Osteocyte (in vitro differentiated cells): Measurements from ENCODE around the gene RNF123. TPM values are rescaled to one million over a fixed set of nuclear protein-coding genes. Genes with fewer than 3 reads are reported as not detected.
A peak's percentile ranks its signal among the peaks of the same experiment; 100 is the strongest.

ENCODE experiments used
- DNase-seq: peaks from one replicate; pipeline ENCODE4 v3.0.0; 2021; ENCODE audit warnings: mixed read lengths; ENCODE audit not compliant: unreplicated experiment; ENCODE audit errors: extremely low spot score
- H3K27ac Mint-ChIP-seq: one replicate; pipeline ENCODE4 v1.8.0; 2021; ENCODE audit warnings: mild to moderate bottlenecking, mixed read lengths; ENCODE audit not compliant: unreplicated experiment
- H3K27me3 Mint-ChIP-seq: one replicate; pipeline ENCODE4 v1.8.0; 2021; ENCODE audit warnings: mixed read lengths; ENCODE audit not compliant: unreplicated experiment
- H3K36me3 Mint-ChIP-seq: one replicate; pipeline ENCODE4 v1.8.0; 2021; ENCODE audit warnings: mixed read lengths; ENCODE audit not compliant: unreplicated experiment
- H3K4me1 Mint-ChIP-seq: one replicate; pipeline ENCODE4 v1.8.0; 2021; ENCODE audit warnings: mixed read lengths; ENCODE audit not compliant: unreplicated experiment
- H3K4me3 Mint-ChIP-seq: one replicate; pipeline ENCODE4 v1.8.0; 2021; ENCODE audit warnings: mild to moderate bottlenecking, moderate library complexity, mixed read lengths; ENCODE audit not compliant: unreplicated experiment
- H3K9me3 Mint-ChIP-seq: one replicate; pipeline ENCODE4 v1.8.0; 2021; ENCODE audit warnings: mixed read lengths; ENCODE audit not compliant: unreplicated experiment
- total RNA-seq: library from RNA; stranded (reverse); gene quantifications from 2 replicates; pipeline ENCODE4 v1.2.1, GENCODE V29; 2021
- TF ChIP-seq, protein P1 (sequence below): fragments of 200-600 bp; sonication (generic); IDR thresholded peaks from 2 replicates; pipeline ENCODE4 v1.5.0; 2021; ENCODE audit warnings: antibody characterized with exemption, mild to moderate bottlenecking, moderate library complexity

The RNF123 gene
- total RNA-seq, 1 donor from 2014 or later = 61.0 TPM

DNA sequence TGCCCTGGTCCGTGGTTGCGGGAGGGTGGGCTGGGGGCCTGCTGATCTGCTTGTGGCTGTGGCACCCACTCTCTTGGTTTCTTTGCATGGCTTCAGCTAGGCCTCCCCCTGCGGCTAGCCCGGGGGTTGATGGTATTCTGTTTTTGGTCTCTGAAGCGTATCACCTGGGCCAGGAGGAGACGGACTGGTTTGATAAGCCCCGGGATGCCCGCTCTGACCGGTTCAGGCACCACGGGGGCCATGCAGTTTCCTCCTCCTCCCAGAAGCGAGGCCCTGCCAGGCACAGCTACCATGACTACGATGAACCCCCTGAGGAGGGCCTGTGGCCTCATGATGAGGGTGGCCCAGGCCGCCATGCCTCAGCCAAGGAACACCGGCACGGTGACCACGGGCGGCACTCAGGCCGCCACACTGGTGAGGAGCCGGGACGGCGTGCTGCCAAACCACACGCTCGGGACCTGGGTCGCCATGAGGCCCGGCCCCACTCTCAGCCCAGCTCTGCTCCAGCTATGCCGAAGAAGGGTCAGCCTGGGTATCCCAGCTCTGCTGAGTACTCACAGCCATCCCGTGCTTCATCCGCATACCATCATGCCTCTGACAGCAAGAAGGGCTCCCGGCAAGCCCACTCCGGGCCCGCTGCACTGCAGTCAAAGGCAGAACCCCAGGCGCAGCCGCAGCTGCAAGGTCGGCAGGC, 26.5 kb upstream of the RNF123 start:
- no peaks in the 10 kb centered on the region for H3K9me3 Mint-ChIP-seq
- no peaks in the 10 kb centered on the region for H3K27me3 Mint-ChIP-seq
- DNase-seq = no peak
- peaks cover 12% of the 10 kb centered on the region for H3K4me1 Mint-ChIP-seq
- TF ChIP-seq, protein P1, sequence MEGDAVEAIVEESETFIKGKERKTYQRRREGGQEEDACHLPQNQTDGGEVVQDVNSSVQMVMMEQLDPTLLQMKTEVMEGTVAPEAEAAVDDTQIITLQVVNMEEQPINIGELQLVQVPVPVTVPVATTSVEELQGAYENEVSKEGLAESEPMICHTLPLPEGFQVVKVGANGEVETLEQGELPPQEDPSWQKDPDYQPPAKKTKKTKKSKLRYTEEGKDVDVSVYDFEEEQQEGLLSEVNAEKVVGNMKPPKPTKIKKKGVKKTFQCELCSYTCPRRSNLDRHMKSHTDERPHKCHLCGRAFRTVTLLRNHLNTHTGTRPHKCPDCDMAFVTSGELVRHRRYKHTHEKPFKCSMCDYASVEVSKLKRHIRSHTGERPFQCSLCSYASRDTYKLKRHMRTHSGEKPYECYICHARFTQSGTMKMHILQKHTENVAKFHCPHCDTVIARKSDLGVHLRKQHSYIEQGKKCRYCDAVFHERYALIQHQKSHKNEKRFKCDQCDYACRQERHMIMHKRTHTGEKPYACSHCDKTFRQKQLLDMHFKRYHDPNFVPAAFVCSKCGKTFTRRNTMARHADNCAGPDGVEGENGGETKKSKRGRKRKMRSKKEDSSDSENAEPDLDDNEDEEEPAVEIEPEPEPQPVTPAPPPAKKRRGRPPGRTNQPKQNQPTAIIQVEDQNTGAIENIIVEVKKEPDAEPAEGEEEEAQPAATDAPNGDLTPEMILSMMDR = no peak
- no peak overlapping the region for H3K27ac Mint-ChIP-seq
- H3K36me3 Mint-ChIP-seq = no peaks in the 10 kb centered on the region
- H3K4me3 Mint-ChIP-seq = no peak overlapping the region

DNA sequence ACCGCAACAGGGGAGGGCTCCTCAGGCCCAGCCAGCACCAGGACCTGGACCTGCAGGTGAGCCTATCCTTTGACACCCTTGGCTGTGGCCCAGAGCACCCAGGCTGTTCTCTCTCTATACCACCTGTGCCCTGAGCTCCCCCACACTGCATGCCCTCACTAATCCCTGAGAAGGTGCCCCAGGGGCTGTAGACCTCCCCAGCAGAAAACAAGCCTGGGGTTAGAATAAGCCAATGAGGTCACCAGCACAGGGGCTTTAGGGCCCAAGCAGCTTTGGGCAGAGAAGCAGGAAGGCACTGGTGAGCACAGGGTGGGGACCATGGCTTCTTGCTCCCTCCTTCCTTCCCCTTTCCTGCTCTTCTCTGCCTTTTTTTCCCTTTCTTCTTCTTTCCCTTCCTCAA, 25.5 kb upstream of the RNF123 start:
- DNase-seq = no peak
- Mint-ChIP-seq H3K4me3 (no peak overlapping the region), H3K27ac (no peak overlapping the region), H3K4me1 (peaks cover 22% of the 10 kb centered on the region), H3K36me3 (no peaks in the 10 kb centered on the region), H3K9me3 (no peaks in the 10 kb centered on the region), H3K27me3 (no peaks in the 10 kb centered on the region)
- TF ChIP-seq, protein P1 = no peak

- H3K4me3 Mint-ChIP-seq = no peak overlapping the region
- no peak for DNase-seq
- no peak overlapping the region for H3K27ac Mint-ChIP-seq
- H3K36me3 Mint-ChIP-seq = no peaks in the 10 kb centered on the region
- TF ChIP-seq, protein P1 = no peak
- H3K9me3 Mint-ChIP-seq = no peaks in the 10 kb centered on the region
- peaks cover 27% of the 10 kb centered on the region for H3K4me1 Mint-ChIP-seq
- no peaks in the 10 kb centered on the region for H3K27me3 Mint-ChIP-seq
These were observed 25.1 kb upstream of the RNF123 start for GRCh38 chr3:49664300-49664699.

GRCh38 chr3:49665822-49666519, 23.4 kb upstream of the RNF123 start:
- TF ChIP-seq, protein P1 = no peak
- Mint-ChIP-seq H3K4me1 (peaks cover 29% of the 10 kb centered on the region), H3K36me3 (no peaks in the 10 kb centered on the region), H3K27me3 (no peaks in the 10 kb centered on the region), H3K9me3 (no peaks in the 10 kb centered on the region), H3K27ac (no peak overlapping the region), H3K4me3 (no peak overlapping the region)
- DNase-seq = no peak

DNA sequence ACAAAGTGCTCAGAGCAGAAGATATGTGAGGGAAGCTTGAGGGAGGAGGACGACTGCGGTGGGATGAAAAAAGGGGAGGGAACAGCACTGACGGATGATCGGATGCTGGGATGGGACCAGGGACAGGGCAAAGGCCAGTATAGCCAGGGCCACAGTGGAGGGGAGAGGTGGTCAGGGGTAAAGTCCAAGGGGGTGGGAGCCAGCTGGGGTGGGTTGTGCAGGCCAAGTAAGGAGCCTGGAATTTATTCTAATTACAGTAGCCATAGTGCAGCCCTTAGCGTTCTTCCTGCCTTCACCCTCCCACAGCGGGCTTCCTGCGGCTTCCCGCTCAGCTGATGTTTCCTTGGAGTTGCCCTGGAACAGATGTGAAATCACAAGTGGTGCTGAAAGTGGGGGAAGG, 22.8 kb upstream of the RNF123 start:
- peaks cover 29% of the 10 kb centered on the region for H3K4me1 Mint-ChIP-seq

More for the DNA sequence above, 22.8 kb upstream of the RNF123 start:
- H3K4me3 Mint-ChIP-seq = no peak overlapping the region
- no peaks in the 10 kb centered on the region for H3K27me3 Mint-ChIP-seq
- DNase-seq = no peak
- no peaks in the 10 kb centered on the region for H3K36me3 Mint-ChIP-seq
- H3K27ac Mint-ChIP-seq = peak overlapping the region; percentile 27
- no peaks in the 10 kb centered on the region for H3K9me3 Mint-ChIP-seq
- TF ChIP-seq, protein P1 = no peak
